Activated CD8-positive, alpha-beta memory T cell treated with anti-CD3 and anti-CD28 coated beads, Interleukin-2, amount 50 U/mL, for 1 hour (primary cell): Measurements from ENCODE around the gene ASIC1.

ENCODE experiments used
- DNase-seq: peaks from one replicate; pipeline ENCODE4 v3.0.0-alpha.2; 2020; ENCODE audit errors: extremely low read depth

The ASIC1 gene

GRCh38 chr12:50040657-50041056 lies 16.7 kb upstream of the ASIC1 start:
- DNase-seq, result no peak

GRCh38 chr12:50041062-50041860 lies 16.1 kb upstream of the ASIC1 start:
- DNase-seq, result no peak

GRCh38 chr12:50041962-50042361 lies 15.4 kb upstream of the ASIC1 start:
- DNase-seq, result no peak

GRCh38 chr12:50042693-50043092 lies 14.7 kb upstream of the ASIC1 start:
- no peak for DNase-seq

GRCh38 chr12:50043308-50043707 lies 14.1 kb upstream of the ASIC1 start:
- DNase-seq, result no peak

GRCh38 chr12:50043854-50044253 lies 13.5 kb upstream of the ASIC1 start:
- no peak for DNase-seq

- no peak for DNase-seq
These were observed 9.6 kb upstream of the ASIC1 start for GRCh38 chr12:50047693-50048250.

GRCh38 chr12:50049254-50050118 lies 7.9 kb upstream of the ASIC1 start:
- DNase-seq, result no peak

GRCh38 chr12:50050119-50050385 lies 7.3 kb upstream of the ASIC1 start:
- no peak for DNase-seq

- DNase-seq, result no peak
These were observed 6.8 kb upstream of the ASIC1 start for GRCh38 chr12:50050410-50051098.

GRCh38 chr12:50051101-50051806 lies 6.1 kb upstream of the ASIC1 start:
- no peak for DNase-seq

GRCh38 chr12:50052544-50052943 lies 4.9 kb upstream of the ASIC1 start:
- no peak for DNase-seq

GRCh38 chr12:50052964-50053363 lies 4.4 kb upstream of the ASIC1 start:
- DNase-seq, result no peak

GRCh38 chr12:50053583-50053982 lies 3.8 kb upstream of the ASIC1 start:
- DNase-seq, result no peak

- DNase-seq, result no peak
These were observed 1.4 kb upstream of the ASIC1 start for GRCh38 chr12:50055831-50056638.

- no peak for DNase-seq
These were observed 788 bp upstream of the ASIC1 start for GRCh38 chr12:50056639-50056976.

GRCh38 chr12:50057896-50058670 lies 687 bp downstream of the ASIC1 start:
- DNase-seq, result no peak

- DNase-seq, result no peak
These were observed 1.4 kb downstream of the ASIC1 start for GRCh38 chr12:50058743-50059312.

GRCh38 chr12:50059440-50060119 lies 2.2 kb downstream of the ASIC1 start:
- peak; percentile 58 for DNase-seq
